Fibroblast of skin of left quadriceps (primary cell): ENCODE data around the gene VPS37B.

Experiments
- DNase-seq, 2 experiments: peaks; one replicate each; pipeline ENCODE4 v3.0.0-alpha.2; 2013; ENCODE audit warnings: low read depth in 2 of 2

The VPS37B gene

DNA sequence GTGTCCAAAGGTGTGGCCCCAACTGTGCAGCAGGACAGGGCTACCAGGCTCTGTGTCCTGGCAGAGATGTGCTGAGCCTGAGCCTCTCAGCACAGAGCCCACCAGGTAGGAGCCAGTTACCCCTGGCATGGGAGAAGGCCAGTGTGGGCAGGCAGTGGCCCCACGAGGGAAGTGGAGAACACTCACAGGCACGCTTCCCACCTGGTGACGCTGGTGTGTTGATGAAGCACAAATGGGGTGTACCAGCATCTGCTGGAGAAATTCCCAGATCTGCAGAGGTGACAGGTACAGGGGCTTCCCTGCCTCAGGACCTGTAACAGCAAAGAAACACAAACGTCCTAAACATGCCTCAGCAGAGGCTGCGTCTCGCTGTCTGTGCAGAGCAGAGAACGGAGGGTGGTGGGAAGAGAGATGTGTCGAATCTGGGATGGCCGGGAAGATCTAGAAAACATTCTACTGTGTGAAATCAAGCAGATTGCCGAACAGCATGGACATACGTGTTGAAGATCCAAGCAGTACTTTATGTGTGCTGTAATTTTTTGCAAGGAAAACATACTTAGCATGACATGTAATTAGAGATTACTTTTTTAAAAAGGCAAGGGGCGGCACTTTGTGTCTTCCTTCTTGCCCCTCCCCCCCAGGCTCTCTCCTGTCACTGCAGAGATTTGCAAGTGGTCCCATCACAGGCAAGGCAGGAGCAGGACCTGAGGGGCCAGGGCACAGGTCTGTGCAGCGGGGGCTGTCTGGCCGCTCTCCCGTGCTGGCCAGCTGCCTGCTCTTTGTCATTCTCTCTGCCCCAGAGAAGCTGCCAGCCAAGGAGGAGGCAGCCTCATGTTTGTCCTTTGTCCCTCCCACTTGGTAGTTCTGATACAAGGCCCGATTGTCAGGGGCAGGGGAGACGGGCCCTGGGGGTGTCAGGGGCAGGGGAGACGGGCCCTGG lies 43.3 kb downstream of the VPS37B start:
- no peak for DNase-seq

GRCh38 chr12:122851820-122852219 lies 44.1 kb downstream of the VPS37B start:
- DNase-seq = peak in 1 of 2 experiments; percentile 25

GRCh38 chr12:122850695-122851350 lies 45.1 kb downstream of the VPS37B start:
- DNase-seq = no peak

- no peak for DNase-seq
These were observed 45.9 kb downstream of the VPS37B start for GRCh38 chr12:122850048-122850445.

DNA sequence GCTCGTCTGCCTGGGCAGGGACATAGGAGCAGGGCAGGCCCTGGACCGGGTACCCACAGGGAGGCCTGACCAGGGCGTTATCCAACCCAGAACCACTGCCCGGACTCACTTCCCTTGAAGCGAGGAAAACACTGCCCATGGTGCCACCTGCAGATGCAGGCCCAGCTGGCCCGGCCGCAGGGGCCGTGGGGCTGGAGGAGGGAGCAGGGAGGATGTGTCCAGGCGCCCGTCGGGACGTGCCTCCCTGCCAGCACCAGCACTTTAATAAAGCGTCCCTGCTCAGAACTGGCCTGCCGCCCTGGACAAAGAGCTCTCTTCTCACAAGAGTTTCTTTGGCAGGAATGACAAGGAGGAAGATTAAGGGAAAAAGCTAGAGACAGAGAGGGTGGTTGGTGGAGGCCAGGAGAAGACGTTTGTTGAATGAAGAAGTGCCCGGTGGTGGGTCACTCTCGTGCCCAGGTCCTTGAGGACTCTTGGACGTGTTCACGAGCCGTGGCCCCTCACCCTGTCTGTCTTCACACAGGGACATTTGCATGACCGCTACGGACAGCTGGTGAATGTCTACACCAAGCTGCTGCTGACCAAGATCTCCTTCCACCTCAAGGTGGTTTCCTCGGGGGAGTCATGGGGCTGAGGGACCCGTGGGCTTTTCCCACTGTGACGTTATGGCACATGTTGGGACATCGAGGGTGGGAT lies 46.4 kb downstream of the VPS37B start:
- DNase-seq = no peak

DNA sequence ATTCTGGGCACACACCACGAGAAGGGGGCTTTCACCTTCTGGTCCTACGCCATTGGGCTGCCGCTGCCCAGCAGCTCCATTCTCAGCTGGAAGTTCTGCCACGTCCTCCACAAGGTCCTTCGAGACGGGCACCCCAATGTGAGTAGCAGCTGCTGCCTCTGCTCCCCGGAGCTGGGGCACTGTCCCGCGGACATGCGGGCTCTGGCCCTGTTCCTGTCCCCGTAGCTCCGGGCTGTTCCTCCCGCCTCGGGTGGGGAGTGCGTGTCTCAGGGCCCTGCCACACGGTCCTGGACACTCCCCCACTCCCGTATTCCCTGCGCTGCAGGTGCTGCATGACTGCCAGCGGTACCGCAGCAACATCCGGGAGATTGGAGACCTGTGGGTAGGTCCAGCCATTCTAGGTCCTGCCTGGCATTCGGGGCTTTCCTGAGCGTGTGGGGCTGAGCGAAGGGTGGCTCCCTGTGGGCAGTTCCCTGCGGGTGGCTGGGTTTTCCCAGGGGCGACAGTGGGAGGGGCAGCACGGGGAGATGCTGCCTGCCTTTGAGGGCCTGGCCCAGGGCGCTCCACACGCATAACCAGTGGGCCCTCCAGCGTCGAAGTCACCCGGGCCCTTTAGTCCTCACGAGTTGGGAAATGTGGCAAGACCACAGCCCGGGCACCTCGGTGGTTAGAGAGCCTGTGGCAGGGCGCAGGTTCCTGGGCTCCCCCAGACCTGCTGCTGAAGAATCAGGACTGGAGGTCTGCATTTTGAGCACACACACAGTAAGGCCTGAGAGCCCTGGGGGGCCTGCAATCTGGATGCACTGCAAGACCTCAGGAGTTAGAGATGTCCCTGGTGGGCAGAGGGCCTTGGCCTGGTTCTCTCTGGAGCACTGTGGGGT lies 47.2 kb downstream of the VPS37B start:
- DNase-seq = no peak

DNA sequence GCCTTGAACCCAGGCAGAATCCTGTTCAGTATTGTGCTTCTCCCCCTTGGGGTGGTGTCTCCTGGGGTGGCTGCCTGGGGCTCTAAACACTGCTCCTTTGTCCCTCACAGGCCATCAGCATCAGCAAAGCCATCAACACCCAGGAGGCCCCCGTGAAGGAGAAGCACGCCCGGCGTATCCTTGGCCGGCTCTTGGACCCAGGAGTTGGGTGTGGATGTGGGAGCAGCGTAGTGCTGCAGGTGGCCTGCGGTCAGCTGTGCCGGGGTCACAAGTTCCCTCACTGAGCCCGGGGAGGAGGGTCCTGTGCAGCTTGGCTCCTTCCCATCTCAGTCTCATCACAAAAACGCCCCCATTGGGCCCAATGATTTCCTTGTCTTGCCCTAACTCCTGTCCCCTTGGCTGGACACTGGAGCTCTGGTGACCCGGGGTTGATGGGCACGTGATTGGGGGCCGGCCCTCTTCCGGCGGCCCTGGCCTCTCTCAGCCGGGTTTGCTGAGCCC lies 48.0 kb downstream of the VPS37B start:
- no peak for DNase-seq

GRCh38 chr12:122847516-122847836 lies 48.4 kb downstream of the VPS37B start:
- no peak for DNase-seq

- DNase-seq = no peak
These were observed 49.1 kb downstream of the VPS37B start for GRCh38 chr12:122846622-122847515.

- DNase-seq = no peak
These were observed 49.9 kb downstream of the VPS37B start for GRCh38 chr12:122845865-122846621.

- no peak for DNase-seq
These were observed 50.7 kb downstream of the VPS37B start for GRCh38 chr12:122845041-122845864.

DNA sequence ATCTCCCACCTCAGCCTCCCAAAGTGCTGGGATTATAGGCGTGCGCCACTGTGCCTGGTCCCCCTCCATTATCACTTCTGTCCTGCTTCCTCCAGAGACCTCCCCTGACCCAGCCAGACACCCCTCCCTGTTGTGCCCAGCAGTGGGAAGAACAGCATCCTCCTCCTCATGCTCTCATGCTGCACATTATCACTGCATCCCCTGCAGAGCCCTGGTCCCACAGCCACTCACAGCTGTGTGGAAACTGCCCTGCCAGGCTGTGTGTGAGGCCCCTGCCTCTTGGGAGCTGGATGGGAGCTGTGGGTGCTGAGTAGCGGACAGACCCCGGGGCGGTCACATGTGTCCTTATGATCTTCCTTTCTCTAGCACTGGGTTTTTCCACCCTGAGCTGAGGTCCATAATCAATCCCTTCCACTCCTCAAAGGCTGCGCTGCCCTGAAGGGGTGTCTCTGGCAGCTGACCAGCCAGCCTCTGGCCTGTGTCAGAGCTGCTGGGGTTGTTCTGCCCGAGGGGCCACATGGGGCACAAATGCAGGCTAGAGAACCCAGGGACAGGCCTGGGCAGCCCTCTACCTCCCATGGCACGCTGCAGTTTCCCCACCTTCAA lies 51.5 kb downstream of the VPS37B start:
- DNase-seq = no peak

DNA sequence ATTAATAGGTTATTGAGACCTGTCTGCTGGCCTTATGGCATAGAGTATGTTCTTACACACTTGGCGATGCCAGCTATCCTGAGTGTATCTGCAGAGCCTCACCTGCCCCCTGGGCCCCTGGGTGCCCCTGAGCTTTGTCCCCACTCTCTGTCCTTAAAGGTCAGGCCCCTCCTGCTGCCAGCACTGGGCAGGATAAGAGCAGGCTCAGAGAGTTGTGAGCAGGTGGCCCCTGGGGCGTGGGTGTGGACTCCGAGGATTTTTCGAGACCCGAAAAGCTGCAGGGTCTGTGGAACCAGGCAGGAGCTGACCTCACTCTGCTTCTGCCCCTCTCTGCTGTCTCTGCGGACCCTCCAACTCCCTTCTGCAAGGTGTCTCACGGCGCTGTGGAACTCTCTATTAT lies 52.5 kb downstream of the VPS37B start:
- no peak for DNase-seq

- DNase-seq = no peak
These were observed 53.2 kb downstream of the VPS37B start for GRCh38 chr12:122842505-122843405.

GRCh38 chr12:122841544-122842321 lies 54.2 kb downstream of the VPS37B start:
- no peak for DNase-seq
